ENCODE data around the gene DNASE1L2. TPM values are rescaled to one million over a fixed set of nuclear protein-coding genes. Genes with fewer than 3 reads are reported as not detected.
"Not testable (repeated sequence)": the region's sequence is repeated elsewhere in the genome, so short reads cannot be mapped to it uniquely, and the experiment has no call there.

The DNASE1L2 gene
- total RNA-seq, 1 experiment from 2014 or later, result 0.27 TPM

DNA sequence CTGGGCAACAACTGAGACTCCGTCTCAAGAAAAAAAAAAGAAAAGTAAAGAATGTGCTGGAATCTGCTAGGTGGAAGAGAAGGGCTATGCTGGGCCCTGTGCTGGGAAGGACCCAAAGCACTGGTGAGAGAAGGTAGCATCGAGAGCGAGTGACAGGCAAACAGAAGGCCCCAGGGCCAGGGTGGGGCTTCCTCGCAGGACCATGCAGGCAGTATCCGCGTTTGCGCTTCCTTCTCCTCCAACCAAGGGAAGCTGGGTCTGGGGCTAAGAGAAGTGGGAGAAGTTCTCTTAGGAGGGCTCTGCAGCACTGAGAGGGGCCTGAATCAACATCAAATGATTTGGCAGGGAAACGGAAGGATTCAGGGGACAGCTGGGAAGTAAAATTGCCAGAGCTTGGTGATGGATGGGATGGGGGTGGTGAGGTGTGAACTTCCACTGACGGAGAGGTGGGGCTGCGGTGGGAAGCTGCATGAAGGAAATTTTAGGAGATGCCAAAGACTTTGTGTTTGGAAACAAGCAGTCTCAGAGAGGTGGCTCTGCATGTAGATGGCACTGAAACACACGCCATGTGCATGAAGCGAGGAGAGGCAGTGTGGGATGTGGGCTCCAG, 20.4 kb downstream of the DNASE1L2 start:
- intact Hi-C loops (cut with micrococcal nuclease; ENCODE audit: unreplicated experiment), result no loop called here

DNA sequence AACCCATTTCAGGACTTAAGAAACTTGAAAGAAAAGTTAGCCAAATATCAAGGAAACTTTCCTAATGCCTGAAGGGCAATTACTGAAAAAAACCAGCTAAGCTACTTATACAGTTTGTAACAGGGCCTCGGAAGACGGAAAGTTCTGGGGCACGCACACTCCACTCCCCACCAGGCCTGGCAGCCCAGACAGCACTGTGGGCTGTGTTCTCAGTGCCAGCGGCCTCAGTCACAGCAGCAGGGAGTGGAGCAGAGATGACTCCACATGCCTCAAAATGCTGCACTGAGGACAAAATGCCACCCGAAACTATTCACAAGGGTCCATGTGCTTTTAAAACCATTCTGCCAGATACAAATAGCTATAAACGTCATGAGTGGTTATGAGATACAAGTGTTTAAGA, 21.5 kb downstream of the DNASE1L2 start:
- Histone ChIP-seq H3K4me3 (ENCODE audit: low read depth, low read length) (no peak overlapping the region), H3K36me3 (ENCODE audit: control insufficient read depth, insufficient read depth, low read length) (peaks cover 2% of the 10 kb centered on the region; the same call in 1 of the 2 replicates), H3K27me3 (replicated peaks; ENCODE audit: control insufficient read depth, insufficient read depth, low read length) (no peaks in the 10 kb centered on the region), H3K4me1 (no peaks in the 10 kb centered on the region), H3K9me3 (no peaks in the 10 kb centered on the region)
- H3K27ac Mint-ChIP-seq (ENCODE audit: unreplicated experiment), result no peak overlapping the region
- DNase-seq, result no peak
- H3K9me3 Mint-ChIP-seq (ENCODE audit: unreplicated experiment), result no peaks in the 10 kb centered on the region
- peaks cover 5% of the 10 kb centered on the region for H3K4me1 Mint-ChIP-seq (ENCODE audit: low read depth, unreplicated experiment)
- TF ChIP-seq CTCF (IDR thresholded peaks at IDR 0.05; ENCODE audit: insufficient read depth in 1 of 2, low read depth in 1 of 2, low read length in 1 of 2, severe bottlenecking in 1 of 2, unreplicated experiment in 1 of 2), result no peak
- intact Hi-C loops (cut with micrococcal nuclease; ENCODE audit: unreplicated experiment), result no loop called here
- BruUV-seq (replicated peaks), result no TSS peak
- CTCF ChIA-PET, result no interaction called here
- H3K27me3 Mint-ChIP-seq (ENCODE audit: insufficient read depth, unreplicated experiment), result no peaks in the 10 kb centered on the region
- H3K36me3 Mint-ChIP-seq (ENCODE audit: insufficient read depth, unreplicated experiment), result peaks cover 98% of the 10 kb centered on the region
- POLR2A ChIA-PET, result interaction anchor here (1.2 kb wide), 1 partner anchor 11 kb away, joined by 3 read pairs; no protein-coding TSS in a partner anchor
- H3K4me3 Mint-ChIP-seq (ENCODE audit: unreplicated experiment), result no peak overlapping the region

More for the DNA sequence above, 20.4 kb downstream of the DNASE1L2 start:
- Histone ChIP-seq H3K4me1 (peaks cover 6% of the 10 kb centered on the region), H3K9me3 (no peaks in the 10 kb centered on the region), H3K4me3 (ENCODE audit: low read depth, low read length) (no peak overlapping the region), H3K36me3 (ENCODE audit: control insufficient read depth, insufficient read depth, low read length) (peaks cover 2% of the 10 kb centered on the region; the same call in 1 of the 2 replicates), H3K27me3 (replicated peaks; ENCODE audit: control insufficient read depth, insufficient read depth, low read length) (no peaks in the 10 kb centered on the region)
- ChIA-PET POLR2A (no interaction called here), CTCF (no interaction called here)
- no peak overlapping the region for H3K27ac Mint-ChIP-seq (ENCODE audit: unreplicated experiment)
- H3K27me3 Mint-ChIP-seq (ENCODE audit: insufficient read depth, unreplicated experiment), result no peaks in the 10 kb centered on the region
- TF ChIP-seq CTCF (IDR thresholded peaks at IDR 0.05; ENCODE audit: insufficient read depth in 1 of 2, low read depth in 1 of 2, low read length in 1 of 2, severe bottlenecking in 1 of 2, unreplicated experiment in 1 of 2), result no peak
- H3K4me1 Mint-ChIP-seq (ENCODE audit: low read depth, unreplicated experiment), result peaks cover 7% of the 10 kb centered on the region
- BruUV-seq (replicated peaks), result no TSS peak
- no peak overlapping the region for H3K4me3 Mint-ChIP-seq (ENCODE audit: unreplicated experiment)
- H3K9me3 Mint-ChIP-seq (ENCODE audit: unreplicated experiment), result no peaks in the 10 kb centered on the region
- DNase-seq, result no peak
- H3K36me3 Mint-ChIP-seq (ENCODE audit: insufficient read depth, unreplicated experiment), result peaks cover 99% of the 10 kb centered on the region

DNA sequence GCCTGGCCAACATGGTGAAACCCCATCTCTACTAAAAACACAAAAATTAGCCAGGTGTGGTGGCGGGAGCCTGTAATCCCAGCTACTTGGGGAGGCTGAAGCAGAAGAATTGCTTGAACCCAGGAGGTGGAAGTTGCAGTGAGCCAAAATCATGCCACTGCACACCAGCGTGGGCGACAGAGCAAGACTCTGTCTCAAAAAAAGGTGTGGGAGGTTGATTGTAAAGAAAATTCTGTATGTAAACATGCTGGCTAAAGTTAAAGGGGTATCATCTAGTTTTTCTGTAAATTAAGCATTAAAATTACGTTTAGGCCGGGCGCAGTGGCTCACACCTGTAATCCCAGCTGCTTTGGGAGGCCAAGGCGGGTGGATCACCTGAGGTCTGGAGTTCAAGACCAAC, 22.3 kb downstream of the DNASE1L2 start:
- H3K9me3 ChIP-seq; DNase-seq; H3K27ac Mint-ChIP-seq (ENCODE audit: unreplicated experiment); H3K4me1 Mint-ChIP-seq (ENCODE audit: low read depth, unreplicated experiment); H3K27me3 ChIP-seq (replicated peaks; ENCODE audit: control insufficient read depth, insufficient read depth, low read length); H3K4me1 ChIP-seq; H3K36me3 ChIP-seq (ENCODE audit: control insufficient read depth, insufficient read depth, low read length); BruUV-seq (replicated peaks); H3K27me3 Mint-ChIP-seq (ENCODE audit: insufficient read depth, unreplicated experiment); H3K9me3 Mint-ChIP-seq (ENCODE audit: unreplicated experiment); CTCF ChIA-PET; intact Hi-C loops (cut with micrococcal nuclease; ENCODE audit: unreplicated experiment); H3K4me3 Mint-ChIP-seq (ENCODE audit: unreplicated experiment); H3K4me3 ChIP-seq (ENCODE audit: low read depth, low read length): not testable (repeated sequence)
- POLR2A ChIA-PET, result interaction anchor here (1.2 kb wide), 1 partner anchor 10 kb away, joined by 3 read pairs; no protein-coding TSS in a partner anchor
- H3K36me3 Mint-ChIP-seq (ENCODE audit: insufficient read depth, unreplicated experiment), result peaks cover 98% of the 10 kb centered on the region
